ENCODE measurements around the gene TASL. TPM values are rescaled to one million over a fixed set of nuclear protein-coding genes. Genes with fewer than 3 reads are reported as not detected.

The TASL gene
- total RNA-seq, 1 donor from 2014 or later = not detected

GRCh38 chrX:30615229-30615628, 37.7 kb upstream of the TASL start:
- Histone ChIP-seq H4K20me1 (ENCODE audit: low read depth) (no peaks in the 10 kb centered on the region), H2AFZ (replicated peaks) (no peak overlapping the region), H3K9me3 (ENCODE audit: low read depth) (no peaks in the 10 kb centered on the region), H3K4me3 (no peak overlapping the region), H3K4me2 (no peak overlapping the region), H3K27me3 (no peaks in the 10 kb centered on the region), H3K27ac (no peak overlapping the region), H3K79me2 (ENCODE audit: low read depth) (no peaks in the 10 kb centered on the region), H3F3A (ENCODE audit: low read depth) (no peaks in the 10 kb centered on the region), H3K36me3 (no peaks in the 10 kb centered on the region), H3K9ac (no peak overlapping the region), H3K4me1 (no peaks in the 10 kb centered on the region)
- TF ChIP-seq EZH2phosphoT487 (IDR thresholded peaks at IDR 0.05) (no peak), EZH2 (IDR thresholded peaks at IDR 0.05) (no peak), CTCF (IDR thresholded peaks at IDR 0.05) (no peak)
- Mint-ChIP-seq H3K27me3 (ENCODE audit: insufficient read depth, low read depth) (no peaks in the 10 kb centered on the region), H3K9me3 (peaks cover 8% of the 10 kb centered on the region), H3K4me3 (no peak overlapping the region), H3K27ac (no peak overlapping the region), H3K4me1 (no peaks in the 10 kb centered on the region), H3K36me3 (no peaks in the 10 kb centered on the region)
- DNase-seq (ENCODE audit: low spot score) = no peak

DNA sequence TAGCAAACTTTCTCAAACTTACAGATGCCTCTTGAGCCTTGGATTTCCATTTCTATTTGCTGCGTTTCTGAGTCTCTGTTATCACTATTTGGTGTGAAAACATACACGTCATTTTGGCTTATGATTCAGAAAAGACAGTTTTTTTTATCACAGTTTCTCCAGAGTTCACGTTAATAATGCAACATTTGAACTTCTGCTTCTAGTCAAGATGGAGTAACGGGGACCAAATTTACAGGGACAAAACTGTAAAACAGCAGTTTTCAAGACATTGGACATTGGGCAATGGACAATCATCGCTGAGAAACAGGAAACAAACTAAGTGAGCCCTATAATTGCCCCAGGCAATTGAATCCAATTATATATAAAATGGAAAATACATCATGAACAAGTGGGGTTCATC, 36.2 kb upstream of the TASL start:
- no peak overlapping the region for H3K4me3 Mint-ChIP-seq
- H3K27me3 ChIP-seq = no peaks in the 10 kb centered on the region

DNA sequence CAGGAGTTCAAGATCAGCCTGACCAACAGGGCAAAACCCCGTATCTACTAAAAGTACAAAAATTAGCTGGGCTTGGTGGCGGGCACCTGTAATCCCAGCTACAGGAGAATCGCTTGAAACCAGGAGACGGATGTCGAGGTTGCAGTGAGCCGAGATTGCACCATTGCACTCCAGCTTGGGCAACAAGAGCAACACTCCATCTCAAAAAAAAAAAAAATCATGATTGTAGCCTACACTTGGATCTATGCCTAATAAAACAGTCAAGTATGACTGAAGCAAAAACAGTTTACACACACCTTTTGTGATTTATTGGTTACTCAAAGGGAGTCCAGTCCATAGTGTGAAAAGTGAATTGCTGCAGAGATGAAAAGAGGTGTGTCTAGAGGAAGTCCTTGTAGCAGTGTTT, 34.7 kb upstream of the TASL start:
- no peak overlapping the region for H3K4me3 Mint-ChIP-seq
- no peak overlapping the region for H3K27ac Mint-ChIP-seq
- H3K9me3 Mint-ChIP-seq = peaks cover 5% of the 10 kb centered on the region
- no peaks in the 10 kb centered on the region for H3K36me3 Mint-ChIP-seq
- Histone ChIP-seq H3K79me2 (ENCODE audit: low read depth) (no peaks in the 10 kb centered on the region), H3K27me3 (no peaks in the 10 kb centered on the region), H4K20me1 (ENCODE audit: low read depth) (no peaks in the 10 kb centered on the region), H3K36me3 (no peaks in the 10 kb centered on the region), H3F3A (ENCODE audit: low read depth) (no peaks in the 10 kb centered on the region), H3K4me1 (no peaks in the 10 kb centered on the region), H3K4me3 (no peak overlapping the region), H3K4me2 (no peak overlapping the region), H3K9ac (no peak overlapping the region), H3K9me3 (ENCODE audit: low read depth) (no peaks in the 10 kb centered on the region), H3K27ac (no peak overlapping the region), H2AFZ (replicated peaks) (no peak overlapping the region)
- no peaks in the 10 kb centered on the region for H3K4me1 Mint-ChIP-seq
- TF ChIP-seq CTCF (IDR thresholded peaks at IDR 0.05) (no peak), EZH2 (IDR thresholded peaks at IDR 0.05) (no peak), EZH2phosphoT487 (IDR thresholded peaks at IDR 0.05) (no peak)
- no peaks in the 10 kb centered on the region for H3K27me3 Mint-ChIP-seq (ENCODE audit: insufficient read depth, low read depth)
- no peak for DNase-seq (ENCODE audit: low spot score)

More for the DNA sequence above, 36.2 kb upstream of the TASL start:
- H3K27ac Mint-ChIP-seq = no peak overlapping the region
- Histone ChIP-seq H3K4me2 (no peak overlapping the region), H3K4me3 (no peak overlapping the region), H3F3A (ENCODE audit: low read depth) (no peaks in the 10 kb centered on the region), H3K9ac (no peak overlapping the region), H3K36me3 (no peaks in the 10 kb centered on the region), H4K20me1 (ENCODE audit: low read depth) (no peaks in the 10 kb centered on the region), H3K27ac (no peak overlapping the region), H3K4me1 (no peaks in the 10 kb centered on the region), H3K79me2 (ENCODE audit: low read depth) (no peaks in the 10 kb centered on the region), H2AFZ (replicated peaks) (no peak overlapping the region), H3K9me3 (ENCODE audit: low read depth) (no peaks in the 10 kb centered on the region)
- no peak for DNase-seq (ENCODE audit: low spot score)
- no peaks in the 10 kb centered on the region for H3K27me3 Mint-ChIP-seq (ENCODE audit: insufficient read depth, low read depth)
- TF ChIP-seq CTCF (IDR thresholded peaks at IDR 0.05) (no peak), EZH2 (IDR thresholded peaks at IDR 0.05) (no peak), EZH2phosphoT487 (IDR thresholded peaks at IDR 0.05) (no peak)
- no peaks in the 10 kb centered on the region for H3K4me1 Mint-ChIP-seq
- H3K36me3 Mint-ChIP-seq = no peaks in the 10 kb centered on the region
- peaks cover 8% of the 10 kb centered on the region for H3K9me3 Mint-ChIP-seq
